AG09309 (cell line): ENCODE results near the gene CNTNAP5.

Experiments used
- DNase-seq: peaks from one replicate; pipeline ENCODE4 v3.0.0-alpha.2; 2010; ENCODE audit warnings: low read depth
- H3K4me3 ChIP-seq: 2 replicates; pipeline ENCODE4 v1.5.1; 2011; ENCODE audit warnings: mild to moderate bottlenecking, low read depth, low read length, moderate library complexity; ENCODE audit not compliant: control insufficient read depth
- CTCF ChIP-seq: IDR thresholded peaks from 2 replicates; pipeline ENCODE4 v1.5.1; 2011; ENCODE audit warnings: mild to moderate bottlenecking, low read depth, low read length, inconsistent platforms; ENCODE audit not compliant: insufficient read depth, control insufficient read depth; ENCODE audit errors: missing control alignments

Gene CNTNAP5

GRCh38 chr2:124482551-124482950 lies 457.5 kb downstream of the CNTNAP5 start:
- no peak overlapping the region for H3K4me3 ChIP-seq
- TF ChIP-seq CTCF: no peak
- DNase-seq: no peak

- DNase-seq: no peak
- no peak for TF ChIP-seq CTCF
- H3K4me3 ChIP-seq: no peak overlapping the region
Measured at GRCh38 chr2:124485659-124486058, 460.6 kb downstream of the CNTNAP5 start.

- H3K4me3 ChIP-seq: no peak overlapping the region
- no peak for DNase-seq
- TF ChIP-seq CTCF: no peak
Measured at GRCh38 chr2:124489686-124490085, 464.6 kb downstream of the CNTNAP5 start.

GRCh38 chr2:124501575-124502152 lies 476.6 kb downstream of the CNTNAP5 start:
- no peak for TF ChIP-seq CTCF
- DNase-seq: no peak
- no peak overlapping the region for H3K4me3 ChIP-seq

- no peak overlapping the region for H3K4me3 ChIP-seq
- TF ChIP-seq CTCF: no peak
- no peak for DNase-seq
Measured at GRCh38 chr2:124514236-124514635, 489.1 kb downstream of the CNTNAP5 start.

- no peak for DNase-seq
- H3K4me3 ChIP-seq: no peak overlapping the region
- no peak for TF ChIP-seq CTCF
Measured at GRCh38 chr2:124520953-124521352, 495.9 kb downstream of the CNTNAP5 start.

- DNase-seq: no peak
- no peak for TF ChIP-seq CTCF
- H3K4me3 ChIP-seq: no peak overlapping the region
Measured at GRCh38 chr2:124523096-124523495, 498.0 kb downstream of the CNTNAP5 start.
